ENCODE measurements around the gene ACTBL2. TPM values are rescaled to one million over a fixed set of nuclear protein-coding genes. Genes with fewer than 3 reads are reported as not detected.
"Not testable (repeated sequence)": the region's sequence is repeated elsewhere in the genome, so short reads cannot be mapped to it uniquely, and the experiment has no call there.

The ACTBL2 gene
- total RNA-seq, 2 donors from 2014 or later: not detected

- no peak for DNase-seq
- H3K27me3 Mint-ChIP-seq (ENCODE audit: low read depth): no peaks in the 10 kb centered on the region
- no peak for ATAC-seq (replicated peaks in 1 of 2)
- peaks cover 12% of the 10 kb centered on the region for H3K4me1 Mint-ChIP-seq (ENCODE audit: low read depth)
- H3K27ac Mint-ChIP-seq: no peak overlapping the region
- H3K9me3 Mint-ChIP-seq: no peaks in the 10 kb centered on the region
- no peak overlapping the region for H3K4me3 Mint-ChIP-seq
- H3K36me3 Mint-ChIP-seq (ENCODE audit: insufficient read depth in 2 of 2): no peaks in the 10 kb centered on the region
Observed at GRCh38 chr5:57488215-57488955, 5.8 kb upstream of the ACTBL2 start.

GRCh38 chr5:57486027-57486602 lies 3.5 kb upstream of the ACTBL2 start:
- ATAC-seq (replicated peaks in 1 of 2): no peak
- Mint-ChIP-seq H3K9me3 (no peaks in the 10 kb centered on the region), H3K4me3 (no peak overlapping the region), H3K27me3 (ENCODE audit: low read depth) (no peaks in the 10 kb centered on the region), H3K36me3 (ENCODE audit: insufficient read depth in 2 of 2) (no peaks in the 10 kb centered on the region), H3K4me1 (ENCODE audit: low read depth) (peaks cover 4% of the 10 kb centered on the region), H3K27ac (no peak overlapping the region)
- no peak for DNase-seq

GRCh38 chr5:57478826-57479225 lies 3.8 kb downstream of the ACTBL2 start:
- ATAC-seq (replicated peaks in 1 of 2) (no peak), DNase-seq (no peak)
- Mint-ChIP-seq H3K36me3 (ENCODE audit: insufficient read depth in 2 of 2) (peaks cover 0 to 2% of the 10 kb centered on the region in 2 donors), H3K4me3 (no peak overlapping the region), H3K27me3 (ENCODE audit: low read depth) (peaks cover 6% of the 10 kb centered on the region), H3K27ac (no peak overlapping the region), H3K4me1 (ENCODE audit: low read depth) (no peaks in the 10 kb centered on the region), H3K9me3 (peaks cover 0 to 3% of the 10 kb centered on the region in 2 donors)

- Mint-ChIP-seq H3K4me3 (no peak overlapping the region), H3K36me3 (ENCODE audit: insufficient read depth in 2 of 2) (peaks cover 0 to 2% of the 10 kb centered on the region in 2 donors), H3K4me1 (ENCODE audit: low read depth) (no peaks in the 10 kb centered on the region), H3K9me3 (peaks cover 0 to 3% of the 10 kb centered on the region in 2 donors), H3K27me3 (ENCODE audit: low read depth) (peaks cover 6% of the 10 kb centered on the region), H3K27ac (no peak overlapping the region)
- ATAC-seq (replicated peaks in 1 of 2) (no peak), DNase-seq (no peak)
Observed at GRCh38 chr5:57476601-57477056, 6.0 kb downstream of the ACTBL2 start.

GRCh38 chr5:57470339-57470738 lies 12.3 kb downstream of the ACTBL2 start:
- DNase-seq (no peak), ATAC-seq (replicated peaks in 1 of 2) (no peak)
- peaks cover 17% of the 10 kb centered on the region for H3K27me3 Mint-ChIP-seq (ENCODE audit: low read depth)
- no peaks in the 10 kb centered on the region for H3K4me1 Mint-ChIP-seq (ENCODE audit: low read depth)
- H3K27ac Mint-ChIP-seq: no peak overlapping the region
- peaks cover 0 to under 1% of the 10 kb centered on the region in 2 donors for H3K9me3 Mint-ChIP-seq
- no peak overlapping the region for H3K4me3 Mint-ChIP-seq
- peaks cover 0 to under 1% of the 10 kb centered on the region in 2 donors for H3K36me3 Mint-ChIP-seq (ENCODE audit: insufficient read depth in 2 of 2)

GRCh38 chr5:57468481-57469163 lies 14.0 kb downstream of the ACTBL2 start:
- H3K9me3 Mint-ChIP-seq: no peaks in the 10 kb centered on the region
- no peaks in the 10 kb centered on the region for H3K36me3 Mint-ChIP-seq (ENCODE audit: insufficient read depth in 2 of 2)
- H3K27me3 Mint-ChIP-seq (ENCODE audit: low read depth): peaks cover 17% of the 10 kb centered on the region
- no peak overlapping the region for H3K4me3 Mint-ChIP-seq
- H3K27ac Mint-ChIP-seq: no peak overlapping the region
- no peaks in the 10 kb centered on the region for H3K4me1 Mint-ChIP-seq (ENCODE audit: low read depth)
- DNase-seq: no peak
- ATAC-seq (replicated peaks in 1 of 2): no peak

GRCh38 chr5:57466544-57466943 lies 16.1 kb downstream of the ACTBL2 start:
- H3K36me3 Mint-ChIP-seq (ENCODE audit: insufficient read depth in 2 of 2): no peaks in the 10 kb centered on the region
- no peaks in the 10 kb centered on the region for H3K9me3 Mint-ChIP-seq
- ATAC-seq (replicated peaks in 1 of 2): no peak
- no peak overlapping the region for H3K4me3 Mint-ChIP-seq
- DNase-seq: no peak
- H3K27ac Mint-ChIP-seq: no peak overlapping the region
- H3K4me1 Mint-ChIP-seq (ENCODE audit: low read depth): no peaks in the 10 kb centered on the region
- peaks cover 17% of the 10 kb centered on the region for H3K27me3 Mint-ChIP-seq (ENCODE audit: low read depth)

- ATAC-seq (replicated peaks in 1 of 2); DNase-seq; H3K27ac Mint-ChIP-seq; H3K36me3 Mint-ChIP-seq (ENCODE audit: insufficient read depth in 2 of 2); H3K4me1 Mint-ChIP-seq (ENCODE audit: low read depth); H3K27me3 Mint-ChIP-seq (ENCODE audit: low read depth); H3K9me3 Mint-ChIP-seq; H3K4me3 Mint-ChIP-seq: not testable (repeated sequence)
Observed at GRCh38 chr5:57460056-57460455, 22.6 kb downstream of the ACTBL2 start.

- Mint-ChIP-seq H3K4me3 (no peak overlapping the region), H3K9me3 (no peaks in the 10 kb centered on the region), H3K4me1 (ENCODE audit: low read depth) (no peaks in the 10 kb centered on the region), H3K36me3 (ENCODE audit: insufficient read depth in 2 of 2) (no peaks in the 10 kb centered on the region), H3K27me3 (ENCODE audit: low read depth) (no peaks in the 10 kb centered on the region), H3K27ac (no peak overlapping the region)
- no peak for ATAC-seq (replicated peaks in 1 of 2)
- DNase-seq: no peak
Observed at GRCh38 chr5:57458443-57458842, 24.2 kb downstream of the ACTBL2 start.

GRCh38 chr5:57456531-57457135 lies 26.0 kb downstream of the ACTBL2 start:
- H3K4me3 Mint-ChIP-seq: no peak overlapping the region
- H3K4me1 Mint-ChIP-seq (ENCODE audit: low read depth): peaks cover 2% of the 10 kb centered on the region
- ATAC-seq (replicated peaks in 1 of 2) (no peak), DNase-seq (no peak)
- H3K9me3 Mint-ChIP-seq: no peaks in the 10 kb centered on the region
- H3K27ac Mint-ChIP-seq: no peak overlapping the region
- no peaks in the 10 kb centered on the region for H3K36me3 Mint-ChIP-seq (ENCODE audit: insufficient read depth in 2 of 2)
- no peaks in the 10 kb centered on the region for H3K27me3 Mint-ChIP-seq (ENCODE audit: low read depth)

GRCh38 chr5:57455511-57456455 lies 26.8 kb downstream of the ACTBL2 start:
- Mint-ChIP-seq H3K4me1 (ENCODE audit: low read depth) (peaks cover 7% of the 10 kb centered on the region), H3K36me3 (ENCODE audit: insufficient read depth in 2 of 2) (no peaks in the 10 kb centered on the region), H3K4me3 (no peak overlapping the region), H3K9me3 (no peaks in the 10 kb centered on the region), H3K27me3 (ENCODE audit: low read depth) (no peaks in the 10 kb centered on the region), H3K27ac (no peak overlapping the region)
- no peak for DNase-seq
- ATAC-seq (replicated peaks in 1 of 2): no peak

- Mint-ChIP-seq H3K36me3 (ENCODE audit: insufficient read depth in 2 of 2) (no peaks in the 10 kb centered on the region), H3K4me3 (no peak overlapping the region), H3K9me3 (no peaks in the 10 kb centered on the region), H3K27ac (no peak overlapping the region), H3K27me3 (ENCODE audit: low read depth) (no peaks in the 10 kb centered on the region), H3K4me1 (ENCODE audit: low read depth) (peaks cover 7% of the 10 kb centered on the region)
- DNase-seq (no peak), ATAC-seq (replicated peaks in 1 of 2) (no peak)
Observed at GRCh38 chr5:57454896-57455295, 27.7 kb downstream of the ACTBL2 start.

Measured in activated T-cell treated with anti-CD3 and anti-CD28 coated beads, Interleukin-2, amount 50 U/mL, for 72 hours (primary cell).